ENCODE results near the gene SLC25A14.
"Not testable (repeated sequence)": the region's sequence is repeated elsewhere in the genome, so short reads cannot be mapped to it uniquely, and the experiment has no call there.

SLC25A14 gene, protein sequence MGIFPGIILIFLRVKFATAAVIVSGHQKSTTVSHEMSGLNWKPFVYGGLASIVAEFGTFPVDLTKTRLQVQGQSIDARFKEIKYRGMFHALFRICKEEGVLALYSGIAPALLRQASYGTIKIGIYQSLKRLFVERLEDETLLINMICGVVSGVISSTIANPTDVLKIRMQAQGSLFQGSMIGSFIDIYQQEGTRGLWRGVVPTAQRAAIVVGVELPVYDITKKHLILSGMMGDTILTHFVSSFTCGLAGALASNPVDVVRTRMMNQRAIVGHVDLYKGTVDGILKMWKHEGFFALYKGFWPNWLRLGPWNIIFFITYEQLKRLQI

DNA sequence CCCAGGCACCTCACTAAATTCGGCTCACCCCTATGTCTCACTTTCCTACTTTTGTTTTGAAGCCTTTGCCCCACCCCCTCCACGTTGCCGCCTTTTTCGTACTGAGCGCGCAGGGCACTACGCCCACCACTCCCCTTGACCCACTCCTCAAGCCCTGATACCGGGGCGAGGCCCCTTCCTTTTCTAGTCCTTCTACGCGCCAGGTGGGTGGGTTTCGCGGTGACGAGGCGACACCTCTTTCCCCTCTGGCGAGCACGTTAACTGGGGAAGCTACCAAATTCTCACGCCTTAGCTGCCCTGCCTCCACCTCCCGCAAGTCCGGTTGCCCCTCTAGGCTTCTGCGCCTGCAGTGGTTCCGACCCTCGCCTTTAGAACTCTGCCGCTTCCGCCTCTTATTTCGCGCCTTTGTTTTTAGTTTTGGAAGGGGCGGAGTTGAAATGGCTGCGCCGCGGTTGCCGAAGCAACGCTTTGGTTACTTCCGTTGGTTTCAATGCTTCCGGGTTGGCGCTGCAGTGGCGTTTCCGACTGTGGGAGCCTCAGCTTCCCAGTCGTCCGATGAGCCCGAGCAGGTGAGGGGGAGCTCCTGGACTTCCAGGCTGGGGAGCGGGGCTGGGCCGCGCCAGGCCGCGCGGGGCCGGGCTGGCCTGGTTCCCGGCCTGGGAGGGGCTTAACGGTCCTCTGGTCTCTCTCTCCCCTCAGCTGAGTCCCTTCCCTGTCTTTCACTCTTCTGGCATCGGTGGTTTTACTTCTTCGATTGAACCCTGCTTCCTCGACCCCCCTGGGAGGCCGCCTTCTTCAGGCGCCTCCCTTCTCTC lies at the start of gene SLC25A14:
SLC25A14 (plus strand) TSS at position 512 of the 815 bp plus-strand sequence. CDS start 360 bp downstream, outside the sequence.
- no peak for FAIRE-seq

DNA sequence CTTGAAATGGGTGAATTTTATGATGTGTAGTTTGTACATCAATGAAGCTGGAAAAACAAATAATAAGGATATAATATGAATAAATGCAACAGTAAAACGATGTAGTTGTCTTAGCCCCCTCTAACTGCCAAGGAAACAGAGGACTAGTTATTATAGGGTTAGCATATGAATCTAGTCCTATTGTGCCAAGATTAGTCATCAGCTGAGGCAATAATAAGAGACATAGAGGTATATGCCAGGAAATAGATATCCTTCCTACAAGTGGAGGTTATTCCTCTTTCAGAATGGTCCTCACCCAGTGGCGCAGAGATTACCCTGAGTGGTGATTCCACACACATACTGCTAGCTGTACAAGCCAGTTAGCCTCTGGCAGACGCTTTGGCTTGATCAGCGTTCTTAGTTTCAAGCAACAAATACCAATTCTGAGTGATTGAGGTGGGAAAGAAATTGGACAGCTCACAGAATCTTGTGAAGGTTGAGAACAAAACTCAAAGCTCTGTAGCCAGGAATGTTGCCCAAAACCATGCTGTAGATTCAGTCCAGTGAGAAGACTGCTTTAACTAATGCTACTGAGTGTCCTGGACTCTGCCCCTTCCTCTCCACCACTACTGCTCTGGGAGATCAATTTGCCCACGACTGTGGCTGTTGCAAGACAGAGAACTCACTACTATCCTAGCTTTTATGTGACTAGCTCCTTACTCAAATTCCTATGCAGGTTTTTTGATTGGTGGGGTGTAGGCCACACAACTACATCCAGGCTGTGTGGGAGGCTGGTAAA lies 44.0 kb upstream of the SLC25A14 start:
- FAIRE-seq: no peak

DNA sequence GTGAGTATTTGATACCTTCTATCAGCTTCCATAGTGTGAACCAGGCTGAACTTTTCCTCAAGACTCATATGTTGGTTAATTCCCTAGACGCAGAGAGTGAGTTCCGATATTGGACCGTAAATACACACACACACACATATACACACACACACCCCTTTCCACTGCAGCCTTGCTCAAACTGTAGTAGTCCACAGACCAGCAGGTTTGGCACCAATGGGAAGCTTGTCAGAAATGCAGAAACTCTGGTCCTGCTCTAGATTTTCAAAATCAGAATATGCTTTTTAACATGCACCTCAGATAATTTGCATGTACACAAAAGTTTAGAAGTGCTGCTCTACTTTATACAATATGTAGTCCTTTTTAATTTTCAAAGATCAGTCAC lies 43.4 kb upstream of the SLC25A14 start:
- no peak for FAIRE-seq

DNA sequence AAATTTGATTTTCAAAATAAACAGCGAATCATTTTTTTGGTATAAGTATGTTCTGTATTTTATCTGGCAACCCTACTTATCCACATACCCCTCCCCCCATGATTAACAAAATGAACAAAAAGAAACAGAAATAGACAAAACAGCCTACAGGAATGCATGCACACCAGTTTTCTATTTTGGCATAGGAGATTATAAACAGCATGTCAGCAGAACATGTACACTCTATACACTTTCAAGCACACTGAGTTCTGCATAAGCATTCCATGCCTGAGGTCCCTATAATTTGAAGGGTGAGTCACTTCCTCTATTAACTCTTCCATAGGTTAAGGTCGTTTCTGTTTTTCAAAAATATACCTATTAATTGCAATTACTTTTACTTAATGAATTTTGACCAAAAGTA lies 43.0 kb upstream of the SLC25A14 start:
- FAIRE-seq: no peak

DNA sequence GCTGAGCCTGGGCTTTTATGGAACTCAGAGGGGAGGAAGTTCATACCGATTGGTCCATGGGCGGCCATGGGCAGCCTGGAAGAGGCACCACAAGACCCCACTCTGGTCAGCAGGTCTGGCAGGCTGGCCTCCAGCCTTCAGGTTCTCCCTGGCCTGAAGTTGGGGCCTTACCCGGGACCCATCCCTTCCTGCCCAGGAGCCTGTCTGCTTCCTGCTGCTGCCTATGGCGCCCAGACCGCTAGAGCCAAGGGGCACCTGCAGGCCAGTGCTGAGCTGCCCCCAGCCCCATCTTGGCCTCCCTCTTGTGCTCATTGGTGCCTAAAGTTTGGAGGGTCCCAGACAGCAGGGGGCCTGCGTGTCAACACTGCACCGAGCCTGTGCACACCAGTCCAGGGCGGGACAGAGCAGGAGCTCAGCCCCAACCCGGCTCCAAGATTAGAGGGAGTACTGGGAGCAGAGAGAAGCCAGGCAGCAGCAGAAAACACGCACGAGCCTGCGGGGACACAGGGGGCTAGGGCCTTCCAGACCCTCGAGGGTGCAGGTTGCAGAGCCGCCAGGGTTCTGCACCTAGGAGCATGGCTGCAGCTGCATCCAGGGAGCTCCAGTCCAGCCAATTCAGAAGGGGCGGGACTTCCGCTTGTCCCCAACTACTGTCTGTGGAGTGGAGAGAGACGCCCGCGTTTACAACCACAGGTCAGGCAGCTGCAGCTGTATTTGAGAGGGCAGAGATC lies 40.3 kb upstream of the SLC25A14 start:
- FAIRE-seq: no peak

DNA sequence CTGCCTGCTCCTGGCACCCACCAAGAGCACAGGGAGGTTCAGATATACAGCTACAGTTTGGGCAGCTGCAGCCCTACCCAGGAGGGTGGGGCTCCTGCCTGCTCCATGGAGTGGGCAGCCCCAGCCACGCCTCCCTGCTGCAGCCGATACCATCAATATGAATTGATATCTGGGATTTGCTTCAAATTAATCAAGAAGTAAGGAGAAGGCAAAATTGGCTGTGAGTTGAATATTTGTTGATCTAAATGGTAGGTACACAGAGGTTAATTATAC lies 39.8 kb upstream of the SLC25A14 start:
- FAIRE-seq: no peak

DNA sequence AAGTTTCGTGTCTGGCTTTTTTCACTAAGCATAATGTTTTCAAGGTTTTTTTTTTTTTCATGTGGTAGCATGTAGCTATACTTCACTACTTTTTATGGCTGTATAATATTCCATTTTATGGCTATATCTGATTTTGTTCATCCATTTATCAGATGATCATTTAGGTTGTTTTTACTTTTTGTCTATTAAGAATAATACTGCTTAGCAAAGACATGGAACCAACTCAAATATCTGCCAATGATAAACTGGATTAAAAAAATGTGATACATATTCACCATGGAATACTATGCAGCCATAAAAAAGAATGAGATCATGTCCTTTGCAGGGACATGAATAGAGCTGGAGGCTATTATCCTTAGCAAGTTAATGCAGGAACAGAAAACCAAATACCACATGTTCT lies 38.3 kb upstream of the SLC25A14 start:
- no peak for FAIRE-seq

DNA sequence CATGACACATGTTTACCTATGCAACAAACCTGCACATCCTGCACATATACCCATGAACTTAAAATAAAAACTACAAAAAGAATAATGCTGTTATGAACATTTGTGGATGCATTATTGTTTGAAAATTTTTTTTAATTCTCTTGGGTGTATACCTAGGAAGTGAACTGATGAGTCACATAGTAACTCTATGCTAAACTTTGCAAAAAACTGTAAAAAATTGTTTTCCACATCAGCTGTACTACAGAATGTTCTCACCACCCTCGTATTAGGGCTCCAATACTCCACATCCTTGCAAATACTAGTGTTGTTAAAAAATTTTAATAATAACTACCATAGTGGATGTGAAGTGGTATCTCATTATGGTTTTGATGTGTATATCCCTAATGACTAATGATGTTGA lies 37.7 kb upstream of the SLC25A14 start:
- no peak for FAIRE-seq

DNA sequence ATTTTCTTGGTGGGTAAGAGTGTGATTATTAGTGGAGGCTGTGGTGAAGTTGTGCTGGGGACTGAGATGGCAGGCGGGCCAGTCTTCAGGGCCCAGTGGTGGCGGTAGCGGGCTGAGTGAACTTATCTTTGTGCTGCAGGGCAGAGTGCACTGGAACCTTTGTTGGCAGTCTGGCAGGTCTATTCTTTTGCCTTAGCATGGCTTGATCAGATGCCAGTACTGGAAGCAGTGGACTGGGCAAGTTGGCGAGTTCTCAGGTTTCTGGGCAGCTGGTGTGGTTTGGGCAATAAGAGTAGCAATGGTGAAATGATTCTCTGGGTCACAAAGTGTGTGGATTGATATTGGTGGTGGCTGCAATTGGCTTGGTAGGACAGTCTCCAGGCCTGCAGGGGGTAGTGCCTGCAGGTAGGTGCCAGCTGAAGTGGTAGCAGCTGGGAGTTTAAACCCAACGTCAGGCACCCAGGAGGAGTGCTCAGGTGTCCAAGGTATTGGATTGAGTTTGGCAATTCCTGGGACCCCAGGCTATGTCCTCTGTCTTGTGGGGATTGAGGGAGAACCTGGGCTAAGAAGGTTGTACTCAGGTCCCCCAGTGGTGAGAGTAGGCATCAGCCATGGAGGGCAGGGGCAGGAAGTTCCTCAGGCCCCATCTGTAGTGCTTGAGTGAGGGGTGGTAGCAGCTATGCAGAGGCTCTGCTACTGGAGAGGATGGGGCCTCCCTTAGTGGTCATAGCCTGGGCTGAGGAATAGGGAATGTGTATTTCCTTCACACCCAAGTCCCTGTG lies 34.9 kb upstream of the SLC25A14 start:
- FAIRE-seq: no peak

DNA sequence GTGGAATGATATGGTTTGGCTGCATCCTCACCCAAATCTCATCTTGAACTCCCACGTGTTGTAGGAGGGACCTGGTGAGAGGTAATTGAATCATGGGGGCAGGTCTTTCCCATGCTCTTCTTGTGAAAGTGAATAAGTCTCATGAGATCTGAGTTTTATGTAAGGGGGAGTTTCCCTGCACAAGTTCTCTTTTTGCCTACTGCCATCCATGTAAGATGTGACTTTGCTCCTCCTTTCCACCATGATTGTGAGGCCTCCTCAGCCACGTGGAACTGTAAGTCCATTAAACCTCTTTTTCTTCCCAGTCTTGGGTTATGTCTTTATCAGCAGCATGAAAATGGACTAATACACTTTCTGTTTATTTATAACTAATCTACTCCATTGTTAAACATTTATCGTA lies 19.8 kb upstream of the SLC25A14 start:
- FAIRE-seq: not testable (repeated sequence)

DNA sequence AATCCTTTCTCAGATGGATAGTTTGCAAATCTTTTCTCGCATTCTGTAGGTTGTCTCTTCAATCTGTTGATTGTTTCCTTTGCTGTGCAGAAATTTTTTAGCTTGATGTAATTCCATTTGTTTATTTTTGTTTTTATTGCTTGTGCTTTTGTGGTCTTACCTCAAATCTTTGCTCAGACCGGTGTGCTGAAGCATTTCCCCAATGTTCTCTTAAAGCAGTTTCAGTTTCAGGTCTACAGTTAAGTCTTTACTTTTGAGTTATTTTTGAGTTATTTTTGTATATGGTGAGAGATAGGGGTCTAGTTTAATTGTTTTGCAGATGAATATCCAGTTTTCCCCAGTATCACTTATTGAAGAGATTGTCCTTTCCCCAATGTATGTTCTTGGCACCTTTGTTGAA lies 18.2 kb upstream of the SLC25A14 start:
- no peak for FAIRE-seq

DNA sequence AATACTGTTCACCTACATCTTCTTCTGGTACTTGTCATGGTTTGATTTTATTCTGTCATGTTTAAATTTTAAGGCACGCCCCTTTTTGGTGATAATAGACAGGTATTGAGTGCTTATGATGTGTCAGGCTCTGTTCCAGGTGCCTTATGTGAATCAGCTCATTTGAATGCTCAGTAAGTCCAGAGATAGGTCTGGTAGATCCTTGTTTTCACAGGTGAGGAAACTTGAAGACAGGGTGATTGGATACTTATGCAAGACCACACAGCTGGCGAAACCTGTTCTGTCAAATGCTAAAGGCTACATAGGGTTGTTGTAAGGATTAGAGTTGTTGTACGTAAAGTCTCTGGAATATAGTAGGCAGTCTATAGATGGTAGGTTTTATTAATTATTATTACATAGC lies 9.6 kb upstream of the SLC25A14 start:
- no peak for FAIRE-seq

DNA sequence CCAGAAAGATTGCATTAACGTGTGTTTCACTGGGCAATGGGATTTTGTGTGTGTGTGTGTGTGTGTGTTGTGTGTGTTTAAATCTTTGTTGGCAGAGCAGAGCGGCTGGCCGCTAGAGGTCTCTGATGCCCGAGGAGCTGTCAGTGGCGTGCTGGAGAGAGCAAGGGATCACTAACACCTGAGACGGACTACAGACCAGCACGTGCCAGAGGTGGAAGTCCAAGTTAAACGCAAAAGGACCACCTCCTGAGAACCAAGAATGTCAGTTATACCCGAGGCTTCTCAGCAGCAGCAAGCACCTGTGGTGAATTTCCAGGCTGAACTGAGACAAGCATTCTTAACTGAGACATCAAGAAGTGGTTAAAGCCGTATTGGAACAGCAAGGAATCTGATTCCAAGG lies 9.0 kb upstream of the SLC25A14 start:
- no peak for FAIRE-seq

DNA sequence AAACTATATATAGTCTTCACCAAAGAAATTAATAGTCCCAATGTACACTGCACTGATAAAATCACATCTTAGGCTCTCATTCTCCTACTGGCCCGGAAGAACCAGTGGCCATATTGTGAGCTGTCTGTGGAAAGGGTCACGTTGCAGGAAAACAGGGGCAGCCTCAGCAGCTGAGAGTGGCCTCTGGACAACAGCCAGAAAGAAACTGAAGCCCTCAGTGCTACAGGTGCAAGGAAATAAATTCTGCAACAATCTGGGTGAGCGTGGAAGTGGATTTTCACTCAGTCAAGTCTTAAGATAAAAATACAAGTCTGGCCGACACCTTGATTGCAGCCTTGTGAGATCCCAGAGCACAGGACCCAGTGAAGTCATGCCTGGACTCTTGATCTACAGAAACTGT lies 3.2 kb upstream of the SLC25A14 start:
- FAIRE-seq: no peak

DNA sequence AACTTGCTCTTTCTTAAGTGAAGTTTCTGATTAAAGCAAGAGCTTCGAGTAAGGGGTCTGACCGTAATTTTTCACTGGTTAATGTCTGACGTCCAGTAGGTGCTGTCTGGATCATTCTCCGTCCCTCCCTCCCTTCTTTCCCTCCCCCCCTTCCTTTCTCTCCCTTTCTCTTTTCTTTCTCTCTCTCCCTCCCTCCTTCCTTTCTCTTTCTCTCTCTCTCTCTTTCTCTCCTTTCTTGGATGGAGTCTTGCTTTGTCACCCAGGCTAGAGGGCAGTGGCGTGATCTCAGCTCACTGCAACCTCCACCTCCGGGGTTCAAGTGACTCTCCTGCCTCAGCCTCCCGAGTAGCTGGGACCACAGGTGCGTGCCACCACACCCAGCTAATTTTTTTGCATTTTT lies 850 bp upstream of the SLC25A14 start:
- FAIRE-seq: not testable (repeated sequence)

DNA sequence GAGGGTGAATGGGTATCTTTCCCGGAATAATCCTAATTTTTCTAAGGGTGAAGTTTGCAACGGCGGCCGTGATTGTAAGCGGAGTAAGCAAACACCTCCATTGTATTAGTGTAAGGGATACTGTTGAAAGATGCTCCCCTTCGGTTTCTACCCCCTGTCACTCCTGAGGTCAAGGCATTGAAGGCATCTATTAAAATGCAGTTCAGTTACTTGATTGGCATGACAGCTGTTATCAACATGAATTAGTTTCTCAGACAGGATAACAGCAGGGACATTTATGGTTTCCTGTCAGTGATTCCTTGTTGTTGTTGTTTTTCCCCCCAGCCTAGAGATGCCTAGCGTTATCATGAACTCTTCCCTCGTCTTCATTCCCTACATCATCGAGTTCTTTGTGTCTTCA lies 552 bp downstream of the SLC25A14 start:
- FAIRE-seq: no peak

DNA sequence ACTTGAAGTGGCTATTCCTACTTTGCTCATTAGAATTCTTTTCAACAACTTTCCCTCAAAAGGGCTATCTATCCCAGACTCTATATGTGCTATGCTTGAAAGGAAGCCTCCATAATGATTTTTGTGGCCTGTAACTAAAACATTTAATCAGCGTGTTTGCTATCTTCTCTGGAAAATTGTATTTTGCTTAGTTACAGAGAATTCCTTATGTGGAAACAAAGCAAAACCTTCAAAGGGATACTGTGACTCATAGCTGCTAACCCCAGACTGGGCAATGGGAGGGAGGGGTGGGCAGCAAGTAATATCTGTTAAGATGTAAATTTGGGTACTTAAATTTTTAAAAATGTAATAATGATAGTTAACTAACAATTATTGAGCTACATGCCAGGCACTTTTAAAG lies 3.7 kb downstream of the SLC25A14 start:
- no peak for FAIRE-seq

DNA sequence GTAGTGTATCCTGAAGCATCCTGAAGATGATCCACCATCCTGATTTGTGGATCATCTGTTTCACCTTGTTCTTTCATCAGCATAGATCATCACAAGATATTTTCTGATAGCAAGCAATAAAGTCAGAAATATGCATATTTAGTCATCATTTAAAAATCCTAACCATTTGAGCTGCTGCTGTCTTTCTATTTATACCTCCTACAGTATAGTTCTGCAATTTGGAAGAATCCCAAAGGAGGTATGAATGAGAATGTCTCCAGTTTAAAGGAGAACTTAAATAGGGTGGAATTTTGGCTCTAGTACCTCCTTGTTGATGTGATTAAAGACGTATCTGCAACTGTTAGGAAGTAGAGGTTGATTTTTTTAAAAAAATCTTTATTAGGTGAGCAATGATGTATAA lies 7.6 kb downstream of the SLC25A14 start:
- no peak for FAIRE-seq

DNA sequence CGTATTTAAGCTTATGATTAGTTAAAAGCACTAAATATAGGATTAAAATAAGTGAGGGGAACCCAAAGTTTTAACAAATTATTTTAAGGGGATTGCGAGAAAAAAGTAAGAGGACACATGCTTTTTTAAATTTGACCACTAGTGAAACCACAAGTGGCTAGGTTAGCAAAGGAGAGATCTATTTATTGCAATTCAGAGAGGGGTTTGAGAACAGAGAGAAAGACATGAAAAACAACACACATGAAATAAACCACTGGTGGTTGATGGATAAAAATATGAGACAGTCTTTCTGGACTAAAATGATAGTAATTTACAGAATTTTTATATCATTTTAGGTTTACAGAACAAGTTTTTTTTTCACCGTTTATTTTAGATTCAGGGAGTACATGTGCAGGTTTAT lies 11.8 kb downstream of the SLC25A14 start:
- FAIRE-seq: no peak

DNA sequence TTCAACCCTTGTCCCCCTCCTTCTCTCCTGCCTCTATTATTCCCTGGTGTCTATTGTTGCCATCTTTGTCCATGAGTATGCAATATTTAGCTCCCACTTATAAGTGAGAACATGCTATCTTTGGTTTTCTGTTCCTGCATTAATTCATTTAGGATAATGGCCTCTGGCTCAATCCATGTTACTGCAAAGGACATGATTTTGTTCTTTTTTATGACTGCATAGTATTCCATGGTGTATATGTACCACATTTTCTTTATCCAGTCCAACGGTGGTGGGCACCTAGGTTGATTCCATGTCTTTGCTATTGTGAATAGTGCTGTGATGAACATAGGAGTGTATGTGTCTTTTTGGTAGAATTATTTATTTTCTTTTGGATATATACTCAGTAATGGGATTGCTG lies 12.3 kb downstream of the SLC25A14 start:
- FAIRE-seq: not testable (repeated sequence)

DNA sequence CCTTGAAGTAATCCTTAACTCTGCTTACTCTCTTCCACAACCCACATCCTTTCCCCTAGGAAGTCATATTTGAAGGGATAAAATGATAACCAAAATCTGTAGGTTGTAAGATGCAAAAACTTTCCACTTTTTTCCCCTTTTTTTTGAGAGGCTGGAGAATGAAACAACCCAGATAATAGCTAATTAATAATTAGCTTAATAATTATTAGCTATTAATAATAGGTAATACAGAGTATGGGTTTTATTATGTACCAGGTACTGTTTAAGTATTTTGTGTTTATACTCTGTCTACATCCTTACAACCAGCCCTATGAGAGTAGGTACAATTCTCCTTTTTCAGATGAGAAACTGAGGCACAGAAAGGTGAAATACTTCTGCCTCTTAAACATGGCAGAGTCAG lies 36.4 kb downstream of the SLC25A14 start:
- no peak for FAIRE-seq

DNA sequence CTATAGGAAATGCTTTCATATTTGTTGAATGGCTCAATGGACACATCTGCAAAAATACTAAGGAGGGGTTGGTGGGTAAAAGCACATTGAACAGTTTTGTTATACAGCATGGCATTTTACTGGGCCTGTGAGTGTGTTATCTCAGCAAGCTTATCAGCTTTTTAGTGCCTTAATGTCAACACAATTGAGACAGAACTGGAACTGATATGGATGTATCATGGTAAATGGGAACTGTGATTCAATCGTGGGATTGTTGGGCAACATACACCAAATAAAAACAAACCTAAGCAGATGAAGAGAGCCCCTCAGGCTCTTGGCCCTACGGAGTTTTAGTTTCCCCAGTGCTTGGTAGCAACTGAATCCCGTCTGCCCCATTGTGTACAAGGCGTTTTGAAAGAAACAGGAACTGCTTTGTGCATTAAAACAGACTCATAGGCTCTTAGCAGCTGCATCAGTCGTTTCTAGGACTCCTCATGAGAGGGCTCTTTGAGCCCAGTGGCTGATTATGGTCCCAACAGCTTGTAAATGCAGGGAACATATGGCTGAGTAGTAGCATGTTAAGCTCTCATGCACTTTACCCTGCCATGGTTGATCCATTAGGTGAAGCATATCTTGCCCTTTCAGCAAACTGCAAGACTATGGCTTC lies 38.4 kb downstream of the SLC25A14 start:
- FAIRE-seq: no peak
